ENCODE data around the gene ATP13A1.

GRCh38 chr19:19636573-19637185 is 26.8 kb downstream of the ATP13A1 start:
- TF ChIP-seq CTCF (IDR thresholded peaks at IDR 0.05): no peak
- TF ChIP-seq EP300 (IDR thresholded peaks at IDR 0.05): no peak
- no peak for TF ChIP-seq POLR2A (IDR thresholded peaks at IDR 0.05)
